Esophagus squamous epithelium (tissue), 4 donors: ENCODE results near the gene NFKBIZ.

ENCODE experiments used
- CTCF ChIP-seq, 6 experiments: fragments of 450-650 bp in 4 of 6; fragments of 200-600 bp in 2 of 6; sonication (generic) in 2 of 6; IDR thresholded peaks; one replicate each; pipeline ENCODE4 v1.5.1; 2016 to 2019; ENCODE audit warnings: antibody characterized with exemption in 6 of 6, mild to moderate bottlenecking in 4 of 6, moderate library complexity in 4 of 6
- POLR2A ChIP-seq, 4 donors: fragments of 450-650 bp; IDR thresholded peaks; one replicate each; pipeline ENCODE4 v1.6.1; 2017; ENCODE audit warnings: antibody characterized with exemption in 4 of 4, mild to moderate bottlenecking in 4 of 4, moderate library complexity in 3 of 4

- no peak for TF ChIP-seq POLR2A (IDR thresholded peaks at IDR 0.05)
- no peak for TF ChIP-seq CTCF (IDR thresholded peaks at IDR 0.05)
These were observed 46.9 kb downstream of the NFKBIZ start for GRCh38 chr3:101896083-101896757.
